ENCODE measurements around the gene CACNG6.

The CACNG6 gene

GRCh38 chr19:53991224-53992113 is at the start of gene CACNG6:
Gene CACNG6, plus strand, starts transcription at chr19:53991637. Its CDS starts 1,241 bp downstream, at chr19:53992878.
- H3K4me3 ChIP-seq (ENCODE audit: control insufficient read depth, low read depth, low read length): no peak within 1 kb of the TSS
- DNase-seq (ENCODE audit: low read depth): no peak
- TF ChIP-seq, protein P1, sequence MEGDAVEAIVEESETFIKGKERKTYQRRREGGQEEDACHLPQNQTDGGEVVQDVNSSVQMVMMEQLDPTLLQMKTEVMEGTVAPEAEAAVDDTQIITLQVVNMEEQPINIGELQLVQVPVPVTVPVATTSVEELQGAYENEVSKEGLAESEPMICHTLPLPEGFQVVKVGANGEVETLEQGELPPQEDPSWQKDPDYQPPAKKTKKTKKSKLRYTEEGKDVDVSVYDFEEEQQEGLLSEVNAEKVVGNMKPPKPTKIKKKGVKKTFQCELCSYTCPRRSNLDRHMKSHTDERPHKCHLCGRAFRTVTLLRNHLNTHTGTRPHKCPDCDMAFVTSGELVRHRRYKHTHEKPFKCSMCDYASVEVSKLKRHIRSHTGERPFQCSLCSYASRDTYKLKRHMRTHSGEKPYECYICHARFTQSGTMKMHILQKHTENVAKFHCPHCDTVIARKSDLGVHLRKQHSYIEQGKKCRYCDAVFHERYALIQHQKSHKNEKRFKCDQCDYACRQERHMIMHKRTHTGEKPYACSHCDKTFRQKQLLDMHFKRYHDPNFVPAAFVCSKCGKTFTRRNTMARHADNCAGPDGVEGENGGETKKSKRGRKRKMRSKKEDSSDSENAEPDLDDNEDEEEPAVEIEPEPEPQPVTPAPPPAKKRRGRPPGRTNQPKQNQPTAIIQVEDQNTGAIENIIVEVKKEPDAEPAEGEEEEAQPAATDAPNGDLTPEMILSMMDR (conservative IDR thresholded peaks at IDR 0.05; ENCODE audit: control insufficient read depth, insufficient read depth, low read depth, low read length): no peak

DNA sequence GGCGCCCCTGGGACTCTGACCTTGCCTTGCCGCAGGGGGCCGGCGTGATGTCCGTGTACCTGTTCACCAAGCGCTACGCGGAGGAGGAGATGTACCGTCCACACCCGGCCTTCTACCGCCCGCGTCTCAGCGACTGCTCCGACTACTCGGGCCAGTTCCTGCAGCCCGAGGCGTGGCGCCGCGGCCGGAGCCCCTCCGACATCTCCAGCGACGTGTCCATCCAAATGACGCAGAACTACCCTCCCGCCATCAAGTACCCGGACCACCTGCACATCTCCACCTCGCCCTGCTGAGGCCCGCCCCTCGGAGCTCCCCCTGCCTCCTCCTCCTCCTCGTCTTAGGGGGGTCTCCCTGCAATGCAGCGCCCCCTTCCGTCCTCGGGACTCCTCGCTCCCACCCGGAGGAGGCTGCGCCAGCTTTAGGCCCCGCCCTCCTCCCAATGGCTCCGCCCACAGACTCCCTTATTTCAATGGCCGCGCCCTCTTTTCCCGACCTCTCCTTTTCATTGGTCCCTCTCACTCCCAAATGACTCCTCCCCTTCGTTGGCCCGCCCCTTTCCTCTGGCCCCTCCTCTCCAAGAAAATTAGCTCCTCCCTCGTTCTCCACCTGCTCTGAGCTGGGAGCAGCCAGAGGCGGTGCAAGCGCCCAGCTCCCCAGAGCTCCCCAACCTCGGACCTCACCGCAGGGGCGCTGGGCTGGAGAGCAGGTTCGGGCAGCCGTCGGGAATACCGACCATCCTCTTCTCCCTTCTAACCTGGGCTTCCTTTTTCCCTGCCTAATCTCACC is 49.2 kb upstream of the CACNG6 start:
- TF ChIP-seq, protein P1 (conservative IDR thresholded peaks at IDR 0.05; ENCODE audit: control insufficient read depth, insufficient read depth, low read depth, low read length): no peak
- DNase-seq (ENCODE audit: low read depth): peak; percentile 10
- H3K4me3 ChIP-seq (ENCODE audit: control insufficient read depth, low read depth, low read length): no peak overlapping the region

- DNase-seq (ENCODE audit: low read depth): no peak
- no peak overlapping the region for H3K4me3 ChIP-seq (ENCODE audit: control insufficient read depth, low read depth, low read length)
- TF ChIP-seq, protein P1 (conservative IDR thresholded peaks at IDR 0.05; ENCODE audit: control insufficient read depth, insufficient read depth, low read depth, low read length): no peak
Measured at GRCh38 chr19:53944416-53944815, 47.0 kb upstream of the CACNG6 start.

DNA sequence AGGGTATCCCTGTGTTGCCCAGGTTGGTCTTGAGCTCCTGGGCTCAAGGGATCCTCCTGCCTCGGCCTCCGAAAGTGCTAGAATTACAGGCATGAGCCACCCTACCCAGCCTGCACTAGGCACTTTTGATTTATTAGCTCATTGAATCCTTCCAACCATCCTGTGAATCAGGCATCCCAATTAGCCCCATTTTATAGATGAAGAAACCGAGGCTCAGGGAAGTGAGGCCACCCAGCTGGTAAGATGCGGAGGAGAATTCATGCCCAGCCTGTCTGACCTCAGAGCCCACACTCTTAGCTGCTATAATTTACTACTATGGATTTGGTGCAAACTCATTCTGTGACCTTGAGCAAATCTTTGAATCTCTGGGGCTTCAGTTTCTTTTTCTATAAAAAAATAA is 46.5 kb upstream of the CACNG6 start:
- DNase-seq (ENCODE audit: low read depth): no peak
- TF ChIP-seq, protein P1 (conservative IDR thresholded peaks at IDR 0.05; ENCODE audit: control insufficient read depth, insufficient read depth, low read depth, low read length): no peak
- H3K4me3 ChIP-seq (ENCODE audit: control insufficient read depth, low read depth, low read length): no peak overlapping the region

- peak; percentile 18 for DNase-seq (ENCODE audit: low read depth)
- TF ChIP-seq, protein P1 (conservative IDR thresholded peaks at IDR 0.05; ENCODE audit: control insufficient read depth, insufficient read depth, low read depth, low read length): no peak
Measured at GRCh38 chr19:53945441-53945840, 46.0 kb upstream of the CACNG6 start.

DNA sequence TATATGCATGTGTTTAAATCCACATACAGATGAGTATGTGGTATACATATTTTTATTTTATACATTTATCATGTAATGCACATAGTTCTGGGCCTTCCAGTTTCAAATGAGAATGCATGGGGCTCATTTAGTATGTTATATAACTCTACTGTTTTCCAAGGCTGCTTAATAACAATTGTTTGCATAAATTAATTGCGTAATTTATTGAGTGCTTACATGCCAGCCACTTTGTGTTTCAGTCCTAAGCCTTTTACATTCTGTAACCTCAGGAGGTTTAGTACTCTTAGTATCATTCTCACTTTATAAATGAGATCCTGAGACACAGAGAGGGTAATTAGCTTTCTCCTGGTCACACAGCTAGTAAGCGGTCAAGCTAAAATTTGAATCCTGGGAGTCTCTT is 45.4 kb upstream of the CACNG6 start:
- H3K4me3 ChIP-seq (ENCODE audit: control insufficient read depth, low read depth, low read length): no peak overlapping the region
- no peak for DNase-seq (ENCODE audit: low read depth)
- TF ChIP-seq, protein P1 (conservative IDR thresholded peaks at IDR 0.05; ENCODE audit: control insufficient read depth, insufficient read depth, low read depth, low read length): no peak

More at GRCh38 chr19:53945441-53945840, 46.0 kb upstream of the CACNG6 start:
- H3K4me3 ChIP-seq (ENCODE audit: control insufficient read depth, low read depth, low read length): no peak overlapping the region
